Calu3 (cell line): ENCODE results near the gene CAMK1D. TPM values are rescaled to one million over a fixed set of nuclear protein-coding genes. Genes with fewer than 3 reads are reported as not detected.

Experiments
- BruUV-seq: library from RNA; stranded (reverse); fragments of 400-500 nt; replicated peaks from 2 replicates; lab custom pipeline; 2021; lab: Mats Ljungman, UMichigan
- CTCF ChIA-PET: fragments of 300-600 bp; sonication (Branson Sonifier 250); formaldehyde crosslinking; loops from one replicate; lab custom pipeline; 2022; ENCODE audit warnings: antibody characterized with exemption; lab: Charles Lee
- DNase-seq: peaks from one replicate; pipeline ENCODE4 v3.0.0; 2022
- H3K27ac Mint-ChIP-seq: one replicate; pipeline ENCODE4 v1.8.0; 2022; ENCODE audit warnings: mixed read lengths; ENCODE audit not compliant: unreplicated experiment
- H3K27me3 Mint-ChIP-seq: one replicate; pipeline ENCODE4 v1.8.0; 2022; ENCODE audit warnings: mixed read lengths; ENCODE audit not compliant: unreplicated experiment
- H3K36me3 Mint-ChIP-seq: one replicate; pipeline ENCODE4 v1.8.0; 2022; ENCODE audit warnings: mild to moderate bottlenecking, moderate library complexity, mixed read lengths; ENCODE audit not compliant: insufficient read depth, unreplicated experiment
- H3K4me1 Mint-ChIP-seq: one replicate; pipeline ENCODE4 v1.8.0; 2022; ENCODE audit warnings: mild to moderate bottlenecking, low read depth, mixed read lengths; ENCODE audit not compliant: unreplicated experiment
- H3K4me3 Mint-ChIP-seq: one replicate; pipeline ENCODE4 v1.8.0; 2022; ENCODE audit warnings: mild to moderate bottlenecking, low read depth, moderate library complexity, mixed read lengths; ENCODE audit not compliant: unreplicated experiment
- H3K9me3 Mint-ChIP-seq: one replicate; pipeline ENCODE4 v1.8.0; 2022; ENCODE audit warnings: low read depth, mixed read lengths; ENCODE audit not compliant: unreplicated experiment
- CTCF ChIP-seq: fragments of 200-600 bp; IDR thresholded peaks from one replicate; pipeline ENCODE4 v1.8.0; 2022; ENCODE audit warnings: antibody characterized with exemption; ENCODE audit not compliant: unreplicated experiment
- intact Hi-C: fragments of 100-400 bp; cut with micrococcal nuclease; formaldehyde crosslinking; loops from one replicate; pipeline ENCODE4 v1.10.0; 2022; ENCODE audit not compliant: unreplicated experiment
- total RNA-seq: library from RNA; stranded (reverse); gene quantifications from 2 replicates; pipeline ENCODE4 v1.2.3, GENCODE V29; 2022

Gene CAMK1D
- total RNA-seq, 1 experiment from 2014 or later, result 2.6 TPM

GRCh38 chr10:12606461-12606860, 257.1 kb downstream of the CAMK1D start:
- DNase-seq, result no peak
- CTCF ChIA-PET, result no interaction called here
- Mint-ChIP-seq H3K27ac (no peak overlapping the region), H3K9me3 (no peaks in the 10 kb centered on the region), H3K36me3 (no peaks in the 10 kb centered on the region), H3K27me3 (peaks cover 63% of the 10 kb centered on the region), H3K4me1 (no peaks in the 10 kb centered on the region), H3K4me3 (peak overlapping the region; percentile 27)
- no TSS peak for BruUV-seq
- TF ChIP-seq CTCF, result no peak
- intact Hi-C loops, result no loop called here

GRCh38 chr10:12608761-12609160, 259.4 kb downstream of the CAMK1D start:
- Mint-ChIP-seq H3K27me3 (peaks cover 53% of the 10 kb centered on the region), H3K9me3 (no peaks in the 10 kb centered on the region), H3K4me3 (no peak overlapping the region), H3K36me3 (no peaks in the 10 kb centered on the region), H3K4me1 (no peaks in the 10 kb centered on the region), H3K27ac (no peak overlapping the region)
- BruUV-seq, result no TSS peak
- DNase-seq, result no peak
- intact Hi-C loops, result no loop called here
- CTCF ChIA-PET, result no interaction called here
- no peak for TF ChIP-seq CTCF

- Mint-ChIP-seq H3K4me1 (no peaks in the 10 kb centered on the region), H3K9me3 (no peaks in the 10 kb centered on the region), H3K27me3 (peaks cover 53% of the 10 kb centered on the region), H3K4me3 (no peak overlapping the region), H3K27ac (no peak overlapping the region), H3K36me3 (no peaks in the 10 kb centered on the region)
- BruUV-seq, result no TSS peak
- TF ChIP-seq CTCF, result no peak
- CTCF ChIA-PET, result no interaction called here
- intact Hi-C loops, result no loop called here
- DNase-seq, result no peak
Observed at GRCh38 chr10:12609435-12609834, 260.1 kb downstream of the CAMK1D start.

- Mint-ChIP-seq H3K9me3 (no peaks in the 10 kb centered on the region), H3K4me1 (no peaks in the 10 kb centered on the region), H3K4me3 (no peak overlapping the region), H3K27ac (no peak overlapping the region), H3K27me3 (peaks cover 49% of the 10 kb centered on the region), H3K36me3 (no peaks in the 10 kb centered on the region)
- TF ChIP-seq CTCF, result no peak
- no peak for DNase-seq
- CTCF ChIA-PET, result no interaction called here
- intact Hi-C loops, result no loop called here
- BruUV-seq, result no TSS peak
Observed at GRCh38 chr10:12613136-12613535, 263.8 kb downstream of the CAMK1D start.
